Osteoblast (primary cell): ENCODE data around the gene HOXB13. TPM values are rescaled to one million over a fixed set of nuclear protein-coding genes. Genes with fewer than 3 reads are reported as not detected.

Experiments used
- DNase-seq: peaks from one replicate; pipeline ENCODE4 v3.0.0; 2011; ENCODE audit warnings: low spot score, mixed read lengths; ENCODE audit not compliant: insufficient read length; ENCODE audit errors: missing footprints
- H2AFZ ChIP-seq: 2 replicates; pipeline ENCODE4 v1.6.0; 2011; ENCODE audit warnings: mild to moderate bottlenecking, low read length
- H3K27ac ChIP-seq: 2 replicates; pipeline ENCODE4 v1.5.1; 2011; ENCODE audit warnings: mild to moderate bottlenecking, low read depth, low read length, moderate library complexity
- H3K27me3 ChIP-seq: 2 replicates; pipeline ENCODE4 v1.6.0; 2012; ENCODE audit warnings: mild to moderate bottlenecking, control low read depth, inconsistent platforms, low read length, moderate library complexity; ENCODE audit not compliant: insufficient read depth
- H3K36me3 ChIP-seq: 2 replicates; pipeline ENCODE4 v1.5.1; 2011; ENCODE audit warnings: mild to moderate bottlenecking, low read length, control low read depth, moderate library complexity; ENCODE audit not compliant: insufficient read depth
- H3K4me1 ChIP-seq: 2 replicates; pipeline ENCODE4 v1.5.1; 2011; ENCODE audit warnings: mild to moderate bottlenecking, low read length, control low read depth, moderate library complexity; ENCODE audit not compliant: insufficient read depth
- H3K4me2 ChIP-seq: 2 replicates; pipeline ENCODE4 v1.6.0; 2011; ENCODE audit warnings: mild to moderate bottlenecking, low read length; ENCODE audit not compliant: insufficient read depth
- H3K4me3 ChIP-seq: fragments of 200-600 bp; sonication (generic); 3 replicates; pipeline ENCODE4 v1.5.1; 2012; ENCODE audit warnings: mild to moderate bottlenecking, low read length, inconsistent platforms; ENCODE audit not compliant: insufficient read depth
- H3K79me2 ChIP-seq: 2 replicates; pipeline ENCODE4 v1.6.0; 2012; ENCODE audit warnings: mild to moderate bottlenecking, low read length, control low read depth, inconsistent platforms; ENCODE audit not compliant: insufficient read depth
- H3K9me3 ChIP-seq: 2 replicates; pipeline ENCODE4 v1.5.1; 2011; ENCODE audit warnings: low read depth, low read length, control low read depth
- H4K20me1 ChIP-seq: 2 replicates; pipeline ENCODE4 v1.6.0; 2012; ENCODE audit warnings: mild to moderate bottlenecking, low read length, control low read depth; ENCODE audit not compliant: insufficient read depth
- CTCF ChIP-seq: IDR thresholded peaks from 2 replicates; pipeline ENCODE4 v1.5.1; 2011; ENCODE audit warnings: mild to moderate bottlenecking, low read depth, low read length, moderate library complexity; ENCODE audit errors: extremely low read depth
- total RNA-seq: library from RNA; depleted of rRNA; stranded (reverse); fragments of >200 nt; gene quantifications from 2 replicates; pipeline ENCODE4 v1.2.3, GENCODE V29; 2012

Gene HOXB13
- total RNA-seq, 1 donor = not detected

DNA sequence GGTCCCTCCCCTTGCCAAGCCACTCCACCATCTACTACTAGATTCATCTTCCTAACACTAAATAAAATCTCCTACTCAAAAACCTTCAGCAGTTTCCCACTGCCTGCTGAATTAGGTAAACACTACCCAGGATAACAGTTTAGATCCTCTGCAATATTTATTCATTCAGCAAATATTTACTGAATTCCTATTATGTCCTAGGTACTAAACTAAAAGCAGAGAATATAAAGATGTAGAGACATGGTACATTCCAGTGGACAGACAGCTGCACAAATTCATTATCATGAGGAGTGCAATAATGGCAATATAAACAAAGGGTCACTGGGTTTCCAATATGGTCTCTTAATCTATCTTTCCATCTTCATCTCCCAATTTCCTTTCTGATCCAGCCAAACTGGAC is 30.7 kb upstream of the HOXB13 start:
- no peak for TF ChIP-seq CTCF
- H3K27me3 ChIP-seq = peaks cover 79% of the 10 kb centered on the region
- peak; percentile 47 for DNase-seq

GRCh38 chr17:48757524-48757961 is 29.0 kb upstream of the HOXB13 start:
- no peak overlapping the region for H2AFZ ChIP-seq
- H3K27ac ChIP-seq = no peak overlapping the region
- no peak overlapping the region for H3K4me3 ChIP-seq
- peak; percentile 29 for DNase-seq
- H3K36me3 ChIP-seq = no peaks in the 10 kb centered on the region
- H3K4me2 ChIP-seq = no peak overlapping the region
- no peaks in the 10 kb centered on the region for H3K9me3 ChIP-seq
- H3K79me2 ChIP-seq = no peaks in the 10 kb centered on the region
- H3K4me1 ChIP-seq = peaks cover 3% of the 10 kb centered on the region
- TF ChIP-seq CTCF = no peak
- H3K27me3 ChIP-seq = peaks cover 82% of the 10 kb centered on the region
- peaks cover 3% of the 10 kb centered on the region for H4K20me1 ChIP-seq

More for the DNA sequence above, 30.7 kb upstream of the HOXB13 start:
- Histone ChIP-seq H3K4me1 (no peaks in the 10 kb centered on the region), H2AFZ (no peak overlapping the region), H3K9me3 (no peaks in the 10 kb centered on the region), H4K20me1 (no peaks in the 10 kb centered on the region), H3K27ac (no peak overlapping the region), H3K4me3 (no peak overlapping the region), H3K4me2 (no peak overlapping the region), H3K36me3 (no peaks in the 10 kb centered on the region), H3K79me2 (no peaks in the 10 kb centered on the region)

GRCh38 chr17:48756830-48757251 is 28.3 kb upstream of the HOXB13 start:
- H3K4me3 ChIP-seq = no peak overlapping the region
- no peaks in the 10 kb centered on the region for H3K9me3 ChIP-seq

GRCh38 chr17:48755356-48755755 is 26.8 kb upstream of the HOXB13 start:
- Histone ChIP-seq H3K27me3 (peaks cover 86% of the 10 kb centered on the region), H3K9me3 (no peaks in the 10 kb centered on the region), H3K36me3 (no peaks in the 10 kb centered on the region), H3K4me2 (no peak overlapping the region), H3K4me3 (no peak overlapping the region), H2AFZ (no peak overlapping the region), H3K4me1 (peaks cover 3% of the 10 kb centered on the region), H3K79me2 (no peaks in the 10 kb centered on the region), H4K20me1 (peaks cover 3% of the 10 kb centered on the region), H3K27ac (no peak overlapping the region)
- no peak for DNase-seq
- no peak for TF ChIP-seq CTCF

More at GRCh38 chr17:48756830-48757251, 28.3 kb upstream of the HOXB13 start:
- no peak for TF ChIP-seq CTCF
- H3K4me1 ChIP-seq = peaks cover 3% of the 10 kb centered on the region
- no peak overlapping the region for H3K27ac ChIP-seq
- no peak overlapping the region for H3K4me2 ChIP-seq
- DNase-seq = peak; percentile 82
- peaks cover 3% of the 10 kb centered on the region for H4K20me1 ChIP-seq
- peaks cover 83% of the 10 kb centered on the region for H3K27me3 ChIP-seq
- H2AFZ ChIP-seq = no peak overlapping the region
- H3K79me2 ChIP-seq = no peaks in the 10 kb centered on the region
- no peaks in the 10 kb centered on the region for H3K36me3 ChIP-seq
